Measurements from ENCODE around the gene ERC1. TPM values are rescaled to one million over a fixed set of nuclear protein-coding genes. Genes with fewer than 3 reads are reported as not detected.

ERC1 gene
- total and polyA plus RNA-seq, 9 of the 15 experiments (the other 6 are each of a cell fraction or from before 2014, with no cell fraction given): 0.74 to 11.8 (median 4.8) TPM

DNA sequence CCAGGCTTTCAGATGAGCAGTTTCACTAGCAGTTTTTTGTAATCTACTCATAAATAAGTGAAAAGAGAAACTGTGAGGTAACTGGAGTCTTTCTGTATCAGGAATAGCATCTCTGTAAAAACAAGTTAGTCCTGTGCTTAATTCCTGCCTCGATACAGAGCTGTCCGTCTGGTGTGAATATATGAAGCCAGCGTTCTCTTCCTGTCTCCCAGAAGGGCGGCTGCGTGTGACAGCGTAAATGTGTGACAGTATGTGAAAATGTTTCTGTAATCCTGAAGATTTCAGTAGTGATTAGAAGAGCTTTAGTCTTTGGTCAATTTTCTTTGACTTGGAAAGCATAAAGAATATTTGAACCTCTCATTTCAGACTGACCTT lies 453.1 kb downstream of the ERC1 start (continued):
- TF ChIP-seq, protein P1, sequence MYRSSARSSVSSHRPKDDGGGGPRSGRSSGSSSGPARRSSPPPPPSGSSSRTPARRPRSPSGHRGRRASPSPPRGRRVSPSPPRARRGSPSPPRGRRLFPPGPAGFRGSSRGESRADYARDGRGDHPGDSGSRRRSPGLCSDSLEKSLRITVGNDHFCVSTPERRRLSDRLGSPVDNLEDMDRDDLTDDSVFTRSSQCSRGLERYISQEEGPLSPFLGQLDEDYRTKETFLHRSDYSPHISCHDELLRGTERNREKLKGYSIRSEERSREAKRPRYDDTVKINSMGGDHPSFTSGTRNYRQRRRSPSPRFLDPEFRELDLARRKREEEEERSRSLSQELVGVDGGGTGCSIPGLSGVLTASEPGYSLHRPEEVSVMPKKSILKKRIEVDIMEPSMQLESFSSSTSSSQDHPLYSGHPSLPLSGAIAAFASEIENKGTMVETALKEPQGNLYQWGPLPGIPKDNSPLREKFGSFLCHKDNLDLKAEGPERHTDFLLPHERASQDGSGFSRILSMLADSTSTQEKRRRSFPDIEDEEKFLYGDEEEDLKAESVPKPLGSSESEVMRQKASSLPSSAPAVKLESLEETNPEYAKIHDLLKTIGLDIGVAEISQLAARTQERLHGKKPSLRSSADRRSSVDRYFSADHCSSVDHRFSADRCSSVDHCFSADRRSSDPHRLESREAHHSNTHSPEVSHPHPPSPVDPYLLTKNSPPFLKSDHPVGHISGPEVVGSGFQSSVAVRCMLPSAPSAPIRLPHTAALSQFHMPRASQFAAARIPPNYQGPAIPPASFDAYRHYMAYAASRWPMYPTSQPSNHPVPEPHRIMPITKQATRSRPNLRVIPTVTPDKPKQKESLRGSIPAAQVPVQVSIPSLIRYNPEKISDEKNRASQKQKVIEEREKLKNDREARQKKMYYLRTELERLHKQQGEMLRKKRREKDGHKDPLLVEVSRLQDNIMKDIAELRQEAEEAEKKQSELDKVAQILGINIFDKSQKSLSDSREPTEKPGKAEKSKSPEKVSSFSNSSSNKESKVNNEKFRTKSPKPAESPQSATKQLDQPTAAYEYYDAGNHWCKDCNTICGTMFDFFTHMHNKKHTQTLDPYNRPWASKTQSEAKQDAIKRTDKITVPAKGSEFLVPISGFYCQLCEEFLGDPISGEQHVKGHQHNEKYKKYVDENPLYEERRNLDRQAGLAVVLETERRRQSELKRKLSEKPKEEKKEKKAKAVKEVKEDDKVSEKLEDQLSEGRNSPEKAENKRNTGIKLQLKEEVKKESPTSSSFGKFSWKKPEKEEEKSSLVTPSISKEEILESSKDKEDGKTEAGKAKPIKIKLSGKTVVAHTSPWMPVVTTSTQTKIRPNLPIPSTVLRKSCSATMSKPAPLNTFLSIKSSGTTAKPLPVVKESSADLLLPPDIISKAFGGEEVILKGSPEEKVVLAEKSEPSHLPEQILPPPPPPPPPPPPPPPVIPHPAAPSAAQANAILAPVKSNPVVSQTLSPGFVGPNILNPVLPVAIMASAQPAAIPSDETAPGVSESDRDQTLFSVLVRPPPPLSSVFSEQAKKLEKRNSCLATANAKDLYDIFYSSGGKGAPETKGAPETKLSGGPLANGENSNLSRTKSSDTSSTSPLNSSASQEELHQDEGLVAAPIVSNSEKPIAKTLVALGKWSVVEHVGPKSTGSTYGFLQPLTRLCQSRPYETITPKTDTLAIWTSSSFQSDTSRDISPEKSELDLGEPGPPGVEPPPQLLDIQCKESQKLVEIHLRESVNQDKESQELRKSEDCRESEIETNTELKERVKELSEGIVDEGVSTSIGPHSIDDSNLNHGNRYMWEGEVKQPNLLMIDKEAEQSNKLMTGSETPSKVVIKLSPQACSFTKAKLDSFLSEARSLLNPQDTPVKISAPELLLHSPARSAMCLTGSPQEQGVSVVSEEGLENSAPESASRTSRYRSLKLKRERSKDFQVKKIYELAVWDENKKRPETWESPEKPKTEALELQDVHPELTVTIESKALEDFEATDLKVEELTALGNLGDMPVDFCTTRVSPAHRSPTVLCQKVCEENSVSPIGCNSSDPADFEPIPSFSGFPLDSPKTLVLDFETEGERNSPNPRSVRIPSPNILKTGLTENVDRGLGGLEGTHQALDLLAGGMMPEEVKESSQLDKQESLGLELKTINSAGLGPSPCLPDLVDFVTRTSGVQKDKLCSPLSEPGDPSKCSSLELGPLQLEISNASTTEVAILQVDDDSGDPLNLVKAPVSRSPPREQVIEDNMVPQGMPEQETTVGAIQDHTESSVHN (IDR thresholded peaks at IDR 0.05; ENCODE audit: borderline replicate concordance in 1 of 2, low read depth in 1 of 2): no peak
- no peak for TF ChIP-seq NFATC3 (IDR thresholded peaks at IDR 0.05)
- TF ChIP-seq OTX1 (CRISPR knock-in tag; IDR thresholded peaks at IDR 0.05): no peak
- TF ChIP-seq, protein P2, sequence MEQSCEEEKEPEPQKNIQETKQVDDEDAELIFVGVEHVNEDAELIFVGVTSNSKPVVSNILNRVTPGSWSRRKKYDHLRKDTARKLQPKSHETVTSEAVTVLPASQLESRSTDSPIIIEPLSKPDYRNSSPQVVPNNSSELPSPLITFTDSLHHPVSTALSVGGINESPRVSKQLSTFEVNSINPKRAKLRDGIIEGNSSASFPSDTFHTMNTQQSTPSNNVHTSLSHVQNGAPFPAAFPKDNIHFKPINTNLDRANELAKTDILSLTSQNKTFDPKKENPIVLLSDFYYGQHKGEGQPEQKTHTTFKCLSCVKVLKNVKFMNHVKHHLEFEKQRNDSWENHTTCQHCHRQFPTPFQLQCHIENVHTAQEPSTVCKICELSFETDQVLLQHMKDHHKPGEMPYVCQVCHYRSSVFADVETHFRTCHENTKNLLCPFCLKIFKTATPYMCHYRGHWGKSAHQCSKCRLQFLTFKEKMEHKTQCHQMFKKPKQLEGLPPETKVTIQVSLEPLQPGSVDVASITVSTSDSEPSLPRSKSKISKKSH (CRISPR knock-in tag; IDR thresholded peaks at IDR 0.05): no peak
- no peak for TF ChIP-seq RFX1 (IDR thresholded peaks at IDR 0.05)
- TF ChIP-seq ZNF224 (CRISPR knock-in tag; IDR thresholded peaks at IDR 0.05): no peak

All from K562 (cell line).